HG03060 (cell line): Measurements from ENCODE around the gene PPP2R5C.
"Not testable (repeated sequence)": the region's sequence is repeated elsewhere in the genome, so short reads cannot be mapped to it uniquely, and the experiment has no call there.

Source experiments
- ATAC-seq: cut with Tn5 transposase; IDR thresholded peaks from one replicate; pipeline ENCODE4 v1.9.1; 2021; ENCODE audit warnings: low read depth, moderate number of reproducible peaks; ENCODE audit not compliant: unreplicated experiment

PPP2R5C gene

DNA sequence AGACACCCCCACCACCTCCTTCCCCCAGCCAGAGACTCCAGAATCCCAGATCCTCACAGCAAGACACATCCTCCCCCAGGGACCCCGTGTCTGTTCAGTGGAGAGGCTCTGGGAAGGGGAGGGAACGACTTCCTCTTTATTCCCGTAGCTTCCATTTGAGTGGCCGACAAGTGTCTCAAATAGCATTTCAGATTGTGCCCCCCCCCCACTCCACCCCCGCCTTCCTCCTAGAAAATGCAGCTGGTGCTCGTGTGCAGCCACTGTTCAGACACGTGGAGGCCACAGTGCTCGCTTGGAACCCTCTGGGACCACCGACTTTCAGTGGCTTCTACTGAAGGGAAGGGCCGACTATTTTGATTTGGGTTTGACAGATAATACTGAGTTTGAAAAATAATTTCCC is 14.3 kb downstream of the PPP2R5C start:
- no peak for ATAC-seq

DNA sequence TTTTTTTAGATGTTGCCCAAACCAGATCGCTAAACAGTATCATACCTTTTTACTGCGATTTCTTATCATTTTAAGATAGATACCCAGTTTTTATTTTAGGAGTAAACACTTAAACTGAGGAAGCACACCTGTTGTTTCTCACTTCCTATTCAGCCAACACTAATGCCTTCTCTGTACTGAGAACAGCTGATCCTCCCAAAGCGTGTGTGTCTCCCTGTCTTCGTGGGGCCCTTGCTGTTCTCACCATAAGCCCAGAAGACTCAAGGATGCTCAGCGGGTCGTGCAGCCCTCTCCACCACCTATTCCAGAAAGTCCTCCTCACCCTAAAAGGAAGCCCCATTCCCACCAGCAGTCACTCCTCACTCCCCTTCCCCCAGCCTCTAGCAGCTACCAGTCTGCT is 14.8 kb downstream of the PPP2R5C start:
- ATAC-seq, result no peak

DNA sequence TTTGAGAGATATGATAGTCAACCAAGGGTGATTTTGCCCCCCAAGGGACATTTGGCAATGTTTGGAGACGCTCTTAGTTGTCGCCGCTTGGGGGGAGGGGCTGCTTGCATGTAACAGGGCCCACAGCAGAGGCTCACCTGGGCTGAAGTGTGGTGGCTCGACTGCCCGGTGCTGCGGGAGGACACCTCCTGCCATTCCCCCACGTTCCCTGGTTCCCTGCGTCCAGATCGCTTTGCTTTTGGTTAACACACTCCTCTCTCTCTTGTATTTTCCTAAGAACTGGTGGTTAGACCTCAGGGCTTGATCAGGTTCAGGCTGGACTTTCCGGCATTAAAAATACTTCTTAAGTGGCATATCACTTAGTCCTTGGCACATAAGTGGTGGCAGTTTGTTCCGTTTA is 18.9 kb downstream of the PPP2R5C start:
- no peak for ATAC-seq

DNA sequence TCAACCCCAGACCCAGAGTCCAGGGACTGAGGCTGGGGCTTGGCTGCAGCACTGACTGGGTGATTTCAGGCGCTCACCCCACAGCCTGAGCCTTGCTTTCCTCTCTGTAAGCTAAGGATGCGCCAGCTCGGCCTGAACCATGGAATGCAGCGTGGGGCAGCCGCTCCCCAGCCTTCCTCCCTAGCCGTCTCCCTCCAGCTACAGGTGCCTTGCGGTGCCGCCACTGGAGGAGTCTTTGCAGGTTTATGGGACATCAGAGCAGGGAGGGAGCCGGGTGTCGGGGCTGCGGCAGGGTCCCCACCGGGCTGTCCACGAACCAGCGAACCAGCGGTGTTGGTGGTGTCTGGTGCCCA is 19.4 kb downstream of the PPP2R5C start:
- ATAC-seq, result no peak

DNA sequence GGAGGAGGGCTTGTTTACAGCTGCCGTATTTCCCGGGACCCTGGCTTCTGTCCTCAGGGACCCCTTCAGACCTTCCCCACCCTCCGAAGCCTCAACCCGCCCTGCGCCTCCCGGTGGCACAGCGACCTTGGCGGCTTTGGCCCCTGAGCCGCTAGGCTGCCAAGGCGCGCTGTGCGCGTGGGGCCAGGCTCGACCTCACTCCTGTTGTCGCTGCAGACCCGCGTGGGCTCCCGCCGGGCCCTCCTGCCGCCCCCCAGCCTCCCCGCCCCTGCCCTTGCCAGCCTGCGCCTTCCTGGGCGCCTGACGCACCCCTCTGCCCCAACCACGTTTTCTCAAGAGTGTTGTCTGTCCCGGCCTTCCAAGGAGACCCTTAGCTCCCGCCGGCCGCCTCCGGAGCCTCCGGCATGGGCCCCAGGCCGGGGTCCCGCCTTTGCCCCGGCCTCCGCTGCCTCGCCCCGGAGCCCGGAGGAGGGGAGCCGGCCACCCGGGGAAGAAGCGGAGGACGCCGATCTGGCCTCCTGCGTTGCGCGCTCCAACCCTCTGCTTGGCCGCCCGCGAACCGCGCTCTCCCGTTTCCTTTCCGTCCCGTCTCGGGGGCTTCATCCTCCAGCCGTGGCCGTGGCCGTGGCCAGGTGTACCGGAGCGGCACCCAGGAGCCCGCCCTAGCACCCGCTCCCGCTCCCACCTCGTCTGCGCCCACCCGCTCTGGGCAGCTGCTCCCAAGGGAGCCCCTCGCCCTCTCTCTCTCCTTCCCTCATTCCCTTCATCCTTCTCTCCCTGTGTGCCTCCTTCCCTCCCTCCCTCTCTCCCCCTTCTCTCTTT is 19.9 kb downstream of the PPP2R5C start:
- ATAC-seq, result no peak

DNA sequence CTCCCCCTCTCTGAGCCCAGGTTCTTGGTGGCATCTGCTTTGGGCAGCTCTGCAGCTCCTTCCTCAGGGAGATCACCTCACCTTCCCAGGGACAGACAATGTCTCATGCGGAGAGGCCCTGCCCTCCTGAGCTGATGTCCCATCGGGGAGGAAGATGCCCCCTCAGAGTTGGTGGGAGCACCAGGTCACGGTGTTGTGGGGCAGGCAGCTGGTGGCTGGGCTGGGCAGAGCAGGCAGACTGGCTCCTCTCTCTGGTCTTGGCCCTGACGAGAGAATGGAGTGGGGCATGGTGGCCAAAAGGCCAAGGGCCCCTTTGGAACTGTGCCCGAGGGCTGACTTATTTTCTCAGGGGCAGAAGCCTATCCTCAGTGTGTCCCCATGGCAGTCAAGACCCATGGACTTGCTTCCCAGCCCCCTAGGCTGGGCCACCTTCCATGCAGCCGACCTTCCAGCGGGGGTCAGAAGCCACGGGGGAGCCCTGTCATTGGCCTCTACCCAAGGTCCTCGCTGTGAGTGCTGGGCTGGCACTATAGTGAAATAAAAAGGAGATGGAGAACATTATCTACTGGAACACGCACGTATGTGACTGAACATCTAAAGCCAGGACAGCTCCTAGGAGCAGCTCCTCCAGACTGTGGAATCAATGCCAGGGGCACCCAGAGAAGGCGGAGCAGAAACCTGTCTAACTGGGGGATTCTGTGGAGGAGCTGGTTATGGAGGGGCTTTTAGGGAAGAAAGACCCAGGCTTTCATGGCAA is 21.9 kb downstream of the PPP2R5C start:
- no peak for ATAC-seq

DNA sequence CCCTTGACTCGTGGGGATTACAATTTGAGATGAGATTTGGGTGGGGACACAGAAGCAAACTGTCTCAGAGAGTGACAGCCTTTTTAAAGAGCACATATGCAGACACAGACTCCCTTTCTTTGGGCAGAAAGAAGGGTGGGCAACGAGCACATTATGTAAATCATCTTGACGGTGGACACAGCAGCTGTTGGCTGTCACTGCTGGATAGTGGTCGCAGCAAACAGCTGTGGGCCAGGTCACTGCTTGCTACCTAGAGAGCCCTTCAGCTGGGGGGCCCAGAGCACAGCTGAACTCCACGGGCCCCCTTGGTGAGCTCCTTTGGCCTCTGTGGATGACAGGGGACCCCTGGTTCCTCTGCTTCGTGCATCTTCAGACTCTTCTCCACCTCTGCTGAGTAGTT is 23.1 kb downstream of the PPP2R5C start:
- no peak for ATAC-seq

DNA sequence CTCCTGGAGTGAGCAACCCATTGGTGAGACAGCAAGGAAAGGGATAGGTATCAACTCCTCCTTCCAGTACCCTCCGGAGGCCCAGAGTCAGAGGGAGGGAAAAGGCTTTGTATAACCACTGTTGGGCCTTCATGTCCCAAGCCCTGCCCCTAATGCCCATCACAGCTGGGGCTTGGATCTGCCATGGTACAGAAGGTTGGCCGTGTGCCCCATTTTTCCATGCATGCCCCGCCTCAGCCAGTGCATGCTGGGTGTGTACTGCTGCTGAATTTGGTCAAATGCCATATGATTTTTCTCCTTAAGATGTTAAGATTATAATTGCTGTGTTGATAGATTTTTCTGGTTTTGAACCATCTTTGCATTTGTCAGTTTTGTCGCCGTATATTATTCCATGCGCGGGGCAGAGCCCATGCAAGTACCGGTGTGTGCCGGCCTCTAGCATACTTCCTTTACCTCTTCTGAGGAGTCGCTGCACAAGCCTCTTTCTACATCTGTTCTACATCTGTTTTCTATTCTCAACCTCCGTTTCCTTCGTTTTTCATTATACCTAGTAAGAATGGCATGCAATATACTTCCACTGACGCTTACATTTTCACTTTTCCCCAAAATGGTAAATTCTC is 26.6 kb downstream of the PPP2R5C start:
- ATAC-seq, result no peak

DNA sequence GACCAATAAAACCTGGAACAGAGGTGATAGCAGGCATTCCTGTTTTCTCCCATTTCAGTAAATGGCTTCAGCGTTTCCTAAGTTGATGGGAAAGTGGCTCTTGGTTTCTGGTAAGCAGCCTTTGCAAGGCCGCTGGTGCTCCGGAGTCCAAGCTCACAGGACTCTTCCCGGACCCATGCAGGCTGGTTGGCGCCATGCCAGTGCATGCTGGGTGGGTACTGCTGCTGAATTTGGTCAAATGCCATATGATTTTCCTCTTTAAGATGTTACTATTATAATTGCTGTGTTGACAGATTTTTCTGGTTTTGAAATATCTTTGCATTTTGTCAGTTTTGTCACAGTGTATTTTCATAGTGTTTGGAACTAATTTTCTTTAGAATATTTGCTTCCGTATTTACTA is 27.7 kb downstream of the PPP2R5C start:
- no peak for ATAC-seq

DNA sequence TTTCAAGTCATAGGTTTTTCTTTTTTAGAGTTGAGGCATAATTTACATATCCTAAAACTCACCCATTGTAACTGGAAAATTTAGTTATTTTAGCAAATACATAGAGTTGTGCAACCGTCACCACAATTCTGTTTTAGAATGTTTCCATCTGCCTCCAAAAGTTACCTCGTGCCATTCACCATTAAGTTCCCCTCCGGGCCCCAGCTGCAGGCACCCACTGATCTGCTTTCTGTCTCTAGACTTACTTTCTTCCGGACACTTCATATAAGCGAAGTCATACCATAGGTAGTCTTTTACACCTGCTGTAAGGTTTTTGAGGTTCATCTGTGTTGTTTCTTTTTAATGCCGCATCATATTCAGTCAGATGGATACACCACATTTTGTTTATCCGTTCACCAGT is 28.7 kb downstream of the PPP2R5C start:
- ATAC-seq, result no peak

DNA sequence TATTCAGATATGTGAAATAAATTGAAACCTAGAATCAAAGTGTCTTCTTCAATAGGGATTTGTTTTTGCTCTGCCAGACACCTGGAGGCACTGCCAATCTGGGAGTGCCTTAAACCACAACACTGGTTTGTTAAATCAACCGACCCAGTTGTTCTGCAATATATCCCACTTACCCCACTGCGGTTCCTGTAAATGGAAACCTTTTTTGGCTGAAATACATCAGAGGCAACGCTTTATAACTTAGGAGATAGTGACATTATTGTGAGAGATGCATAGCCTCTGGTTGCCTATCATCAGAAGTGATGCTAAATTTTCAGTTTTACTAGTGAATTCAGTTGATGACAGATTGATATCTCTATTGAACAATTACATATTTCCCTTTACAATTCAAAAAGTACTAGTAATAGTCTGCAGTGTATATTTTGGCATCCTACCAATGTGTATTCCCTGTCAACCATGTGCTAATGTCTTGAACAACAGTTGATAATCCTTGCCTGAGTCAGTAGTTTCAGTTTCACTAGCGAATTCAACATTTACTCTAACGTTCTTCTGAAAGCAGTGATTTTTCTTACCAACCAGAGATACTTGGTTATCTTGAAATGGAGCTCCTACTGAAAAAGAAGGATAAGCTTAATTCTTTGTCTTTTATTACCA is 30.5 kb downstream of the PPP2R5C start:
- ATAC-seq, result no peak

DNA sequence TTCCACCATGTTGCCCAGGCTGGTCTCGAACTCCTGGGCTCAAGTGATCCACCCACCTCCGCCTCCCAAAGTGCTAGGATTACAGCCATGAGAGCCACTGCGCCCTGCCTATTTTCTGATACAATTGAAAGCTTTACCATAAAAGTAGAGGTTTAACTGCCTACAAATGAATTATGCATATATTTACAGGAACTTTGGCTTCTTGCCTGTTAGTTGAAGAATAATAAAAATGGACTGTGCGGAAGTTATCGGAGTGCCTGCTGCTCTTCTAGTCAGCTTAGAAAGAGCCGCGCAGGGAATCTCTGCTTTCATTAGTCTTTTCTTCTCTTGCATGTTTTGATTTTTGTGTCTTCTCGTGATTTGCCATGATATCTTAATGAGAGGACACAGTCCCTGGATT is 34.5 kb downstream of the PPP2R5C start:
- ATAC-seq, result no peak

DNA sequence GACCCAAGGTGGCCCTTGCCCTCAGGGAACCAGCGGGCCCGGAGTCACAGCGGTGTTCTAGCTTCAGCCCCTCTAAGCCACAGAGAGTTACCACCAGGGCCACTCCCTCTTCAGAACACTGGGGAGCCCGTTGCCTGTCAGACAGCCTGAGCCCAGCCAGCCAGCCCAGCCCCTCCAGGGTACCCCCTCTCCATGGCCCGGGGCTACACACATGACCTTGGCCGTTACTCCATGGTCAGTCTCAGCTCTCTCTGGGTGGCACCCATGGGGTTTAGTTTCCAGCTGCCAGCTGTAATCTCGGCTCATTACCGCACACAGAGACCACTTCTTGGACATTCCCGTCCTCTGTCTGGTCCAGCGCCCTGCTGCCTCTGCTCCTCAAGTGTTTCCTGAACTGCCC is 35.0 kb downstream of the PPP2R5C start:
- no peak for ATAC-seq

DNA sequence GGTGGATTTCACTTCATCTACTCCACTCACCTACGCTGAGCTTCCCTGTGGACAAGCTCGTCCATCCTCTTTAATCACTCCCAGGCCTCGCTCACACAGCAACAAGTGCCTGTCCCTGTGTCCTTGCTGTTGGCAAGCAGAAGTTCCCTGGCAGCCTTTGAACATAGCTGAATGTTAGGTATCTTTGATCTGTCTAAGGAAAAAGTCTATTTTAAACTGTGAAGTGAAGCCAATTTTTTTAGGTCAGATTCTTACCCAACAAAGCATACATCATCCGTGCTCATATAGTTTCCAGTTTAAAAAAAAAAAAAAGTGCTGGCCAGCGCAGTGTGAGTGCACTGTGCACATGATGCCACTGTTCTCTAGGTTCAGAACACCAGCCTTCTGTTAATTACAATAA is 36.3 kb downstream of the PPP2R5C start:
- no peak for ATAC-seq

DNA sequence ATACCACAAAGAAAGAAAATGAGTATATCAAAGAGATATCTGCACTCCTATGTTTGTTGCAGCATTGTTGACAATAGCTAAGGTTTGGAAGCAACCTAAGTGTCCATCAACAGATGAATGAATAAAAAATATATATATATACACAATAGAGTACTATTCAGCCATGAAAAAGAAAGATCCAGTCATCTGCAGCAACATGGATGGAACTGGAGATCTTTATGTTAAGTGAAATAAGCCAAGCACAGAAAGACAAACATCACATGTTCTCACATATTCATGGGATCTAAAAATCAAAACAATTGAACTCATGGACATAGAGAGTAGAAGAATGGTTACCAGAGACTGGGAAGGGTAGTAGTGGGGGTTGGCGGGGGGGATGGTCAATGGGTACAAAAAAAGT is 42.9 kb downstream of the PPP2R5C start:
- not testable (repeated sequence) for ATAC-seq

DNA sequence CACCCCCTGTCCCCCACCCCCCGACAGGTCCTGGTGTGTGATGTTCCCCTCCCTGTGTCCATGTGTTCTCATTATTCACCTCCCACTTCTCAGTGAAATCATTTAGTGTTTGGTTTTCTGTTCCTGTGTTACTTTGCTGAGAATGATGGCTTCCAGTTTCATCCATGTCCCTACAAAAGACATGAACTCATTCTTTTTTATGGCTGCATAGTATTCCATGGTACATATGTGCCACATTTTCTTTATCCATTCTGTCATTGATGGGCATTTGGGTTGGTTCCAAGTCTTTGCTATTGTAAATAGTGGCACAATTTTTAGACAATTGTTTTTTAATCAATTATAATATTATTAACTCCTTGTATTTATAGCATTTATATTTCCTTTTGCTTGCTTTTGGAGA is 44.7 kb downstream of the PPP2R5C start:
- not testable (repeated sequence) for ATAC-seq

DNA sequence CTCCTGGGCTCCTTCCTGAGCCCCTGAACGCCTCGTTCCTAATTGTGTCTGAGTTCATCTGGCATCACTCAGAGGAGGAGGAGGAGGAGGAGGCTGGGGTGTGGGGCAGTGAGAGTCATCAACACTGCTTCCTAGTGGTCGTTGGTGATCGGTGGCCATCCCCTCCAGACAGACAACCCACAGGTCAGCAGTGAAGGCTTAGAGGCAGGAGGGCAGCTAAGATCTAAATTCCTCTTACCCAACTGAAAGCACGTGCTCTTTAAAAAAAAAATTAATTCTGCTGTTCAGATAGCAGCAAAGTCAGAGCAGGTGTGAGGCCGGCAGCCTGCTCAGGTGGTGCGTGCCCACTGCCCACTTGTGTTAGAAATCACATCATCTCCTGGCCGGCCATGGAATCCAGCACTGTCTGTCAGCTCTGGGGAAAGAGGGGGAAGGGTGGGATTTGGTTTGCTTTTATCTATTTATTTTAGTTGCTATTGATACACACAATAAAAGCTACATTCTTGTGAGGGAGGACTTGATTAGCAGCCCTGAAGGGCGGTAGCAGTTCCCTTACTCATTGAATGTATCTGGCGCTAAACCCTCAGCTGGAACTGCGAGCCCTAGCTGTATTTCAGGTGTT is 46.6 kb downstream of the PPP2R5C start:
- ATAC-seq, result no peak

DNA sequence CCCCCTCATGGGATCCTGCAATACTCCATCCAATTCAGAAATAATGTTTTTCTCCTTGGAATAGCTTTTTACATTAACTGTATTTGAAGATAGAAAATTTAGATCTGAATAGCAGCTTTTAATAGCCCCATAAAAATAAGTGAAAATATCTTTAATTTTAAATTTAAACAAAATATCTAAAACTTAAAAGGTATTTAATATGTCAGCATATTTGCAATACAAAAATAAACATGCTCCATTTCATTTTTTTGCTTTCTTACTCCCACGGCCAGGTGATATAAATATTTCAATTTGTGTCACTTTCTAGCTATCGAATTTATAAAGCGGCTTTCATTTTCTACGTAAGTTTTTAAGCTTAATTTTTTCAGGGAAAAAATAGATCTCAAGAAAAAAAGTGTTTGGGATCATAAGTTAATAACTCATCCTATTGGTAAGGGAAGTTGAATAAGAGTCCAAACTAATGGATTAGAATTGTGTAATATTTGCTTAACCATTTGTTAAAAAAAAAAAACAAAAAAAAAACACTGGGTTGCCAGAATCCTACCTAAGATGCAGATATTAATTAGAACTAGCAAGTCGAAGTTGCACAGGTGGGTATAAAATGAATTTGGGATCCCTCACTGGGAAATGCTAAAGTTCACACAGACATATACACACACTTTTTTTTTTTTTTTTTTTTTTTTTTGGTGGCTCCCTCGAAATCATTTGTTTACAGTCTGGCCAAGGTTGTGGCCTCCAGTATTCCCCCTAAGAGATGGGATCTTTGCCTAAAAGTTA is 47.6 kb downstream of the PPP2R5C start:
- no peak for ATAC-seq

DNA sequence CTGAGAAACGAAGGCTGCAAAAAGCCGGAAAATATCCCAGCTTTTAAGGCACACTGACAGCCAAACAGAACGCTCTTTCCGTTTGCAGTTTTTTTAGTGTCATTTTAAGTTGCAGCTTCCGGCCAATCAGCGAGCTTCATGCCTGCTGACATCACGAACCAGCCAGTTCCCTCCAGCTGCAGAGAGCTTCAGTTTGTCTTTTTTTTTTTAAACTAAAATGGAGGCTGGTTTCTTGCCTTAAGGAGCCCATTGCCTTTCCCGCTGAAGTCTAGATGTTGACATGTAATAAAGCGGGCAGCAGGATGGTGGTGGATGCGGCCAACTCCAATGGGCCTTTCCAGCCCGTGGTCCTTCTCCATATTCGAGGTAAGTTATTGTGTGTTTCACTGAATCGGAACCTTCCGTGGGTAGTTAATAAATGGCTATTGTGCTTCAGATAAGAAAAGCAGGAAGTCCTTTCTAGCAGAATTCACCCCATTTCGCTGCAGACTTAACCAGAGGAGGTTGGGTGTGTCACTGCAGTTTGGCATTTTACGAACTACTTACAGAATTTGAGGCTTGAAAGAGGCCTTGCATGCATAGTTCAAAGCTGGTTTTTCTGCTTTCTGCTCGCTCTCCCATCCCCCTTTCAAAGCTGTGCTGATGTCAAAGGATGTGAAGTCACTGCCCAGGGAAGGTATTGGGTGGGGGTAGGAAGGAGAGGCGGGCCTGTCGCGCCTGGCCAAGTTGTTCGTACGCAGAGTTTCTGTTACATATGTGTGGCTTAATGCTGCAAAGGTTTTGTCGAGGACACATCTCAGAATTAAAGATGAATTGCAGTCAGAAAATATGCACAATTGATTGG is 48.4 kb downstream of the PPP2R5C start:
- ATAC-seq, result peak; percentile 75
